K562 (cell line): ENCODE results near the gene OSBPL3. TPM values are rescaled to one million over a fixed set of nuclear protein-coding genes. Genes with fewer than 3 reads are reported as not detected.

Source experiments
- ATAC-seq: fragments of 200-7000 bp; cut with Tn5 transposase; 3 replicates; pipeline ENCODE4 v1.9.1; 2020; ENCODE audit warnings: moderate library complexity
- BruUV-seq: library from RNA; stranded (reverse); fragments of 400-500 nt; replicated peaks from 2 replicates; lab custom pipeline; 2021; lab: Mats Ljungman, UMichigan
- CTCF ChIA-PET: fragments of 300-600 bp; formaldehyde crosslinking; extraction: SDS; loops from one replicate; lab custom pipeline; 2021; ENCODE audit warnings: low intra/inter-chr PET ratio; lab: Yijun Ruan, JAX
- POLR2A ChIA-PET: fragments of 300-600, 350-650 bp; sonication (Branson Sonifier 250); formaldehyde crosslinking; extraction: SDS; loops from one replicate; lab custom pipeline; 2021; ENCODE audit warnings: antibody characterized with exemption, inconsistent platforms; lab: Yijun Ruan, JAX
- DNase-seq, 4 experiments: peaks; one replicate each; pipeline versions ENCODE4 v3.0.0 to v3.0.0-alpha.2; 2011 to 2018; ENCODE audit warnings: low spot score in 3 of 4, mixed read lengths in 3 of 4; ENCODE audit errors: extremely low read depth in 1 of 4
- FAIRE-seq: peaks from 2 replicates; lab custom pipeline; 2011; peaks lifted over from hg19 to GRCh38; lab: Jason Lieb, UNC
- H2AFZ ChIP-seq: 2 replicates; pipeline ENCODE4 v1.6.0; 2011; ENCODE audit warnings: low read depth, low read length, control low read depth, inconsistent platforms
- H3K27ac ChIP-seq: fragments of 200-600 bp; 3 replicates; pipeline ENCODE4 v1.8.0; 2011; ENCODE audit warnings: low read depth, mild to moderate bottlenecking, control low read depth, inconsistent platforms, low read length, moderate library complexity, mixed read lengths; ENCODE audit errors: extremely low read depth
- H3K27me3 ChIP-seq, 2 experiments: fragments of 300-600 bp in 1 of 2; 2 replicates in 1 of 2; 3 replicates in 1 of 2; pipeline versions ENCODE4 v1.6.0 to v1.8.0; 2011; ENCODE audit warnings: inconsistent platforms in 2 of 2, low read length in 2 of 2, mild to moderate bottlenecking in 1 of 2, mixed read lengths in 1 of 2, moderate library complexity in 1 of 2; ENCODE audit not compliant: control insufficient read depth in 2 of 2, insufficient read depth in 2 of 2
- H3K36me3 ChIP-seq: fragments of 300-600 bp; 3 replicates; pipeline ENCODE4 v1.8.0; 2011; ENCODE audit warnings: mild to moderate bottlenecking, low read length, inconsistent platforms; ENCODE audit not compliant: control insufficient read depth, insufficient read depth
- H3K4me1 ChIP-seq, 2 experiments: fragments of 200-600 bp in 1 of 2; replicated peaks in 1 of 2; 2 replicates in 1 of 2; 3 replicates in 1 of 2; pipeline versions ENCODE4 v1.5.1 to v1.8.0; 2011; ENCODE audit warnings: inconsistent platforms in 2 of 2, low read length in 2 of 2, mild to moderate bottlenecking in 1 of 2, mixed read lengths in 1 of 2, moderate library complexity in 1 of 2; ENCODE audit not compliant: control insufficient read depth in 2 of 2, insufficient read depth in 2 of 2
- H3K4me2 ChIP-seq: 2 replicates; pipeline ENCODE4 v1.6.1; 2011; ENCODE audit warnings: low read length, control low read depth, inconsistent platforms, mixed read lengths; ENCODE audit not compliant: insufficient read depth
- H3K4me3 ChIP-seq: fragments of 200-600 bp; sonication (generic), shearing (Covaris generic); 2 replicates; pipeline ENCODE4 v1.5.1; 2016; ENCODE audit warnings: control low read depth, inconsistent platforms
- H3K79me2 ChIP-seq: fragments of 200-600 bp; 3 replicates; pipeline ENCODE4 v1.8.0; 2011; ENCODE audit warnings: low read length, inconsistent platforms; ENCODE audit not compliant: control insufficient read depth, insufficient read depth
- H3K9ac ChIP-seq, 2 experiments: 2 replicates each; pipeline versions ENCODE4 v1.6.0 to v1.6.1; 2011; ENCODE audit warnings: low read depth in 2 of 2, low read length in 2 of 2, control low read depth in 1 of 2, inconsistent platforms in 1 of 2, mild to moderate bottlenecking in 1 of 2, mixed read lengths in 1 of 2; ENCODE audit not compliant: insufficient read depth in 1 of 2
- H3K9me1 ChIP-seq: one replicate; pipeline ENCODE4 v1.6.0; 2011; ENCODE audit warnings: inconsistent platforms, mild to moderate bottlenecking, low read length, moderate library complexity; ENCODE audit not compliant: control insufficient read depth, insufficient read depth
- H3K9me3 ChIP-seq: replicated peaks from 2 replicates; pipeline ENCODE4 v1.5.1; 2011; ENCODE audit warnings: low read depth, low read length, inconsistent platforms; ENCODE audit not compliant: control insufficient read depth, insufficient read depth
- H4K20me1 ChIP-seq: replicated peaks from 2 replicates; pipeline ENCODE4 v1.6.1; 2011; ENCODE audit warnings: low read length, inconsistent platforms, mixed read lengths; ENCODE audit not compliant: control insufficient read depth, insufficient read depth
- ARID1B ChIP-seq: fragments of 450-650 bp; IDR thresholded peaks from 2 replicates; pipeline ENCODE4 v1.6.1; 2016; ENCODE audit warnings: antibody characterized with exemption, mild to moderate bottlenecking, inconsistent platforms
- BRF1 ChIP-seq: IDR thresholded peaks from 3 replicates; pipeline ENCODE4 v1.6.1; 2011; ENCODE audit warnings: borderline replicate concordance, mild to moderate bottlenecking; ENCODE audit not compliant: insufficient read length; ENCODE audit errors: extremely low read depth
- EHMT2 ChIP-seq: fragments of 450-650 bp; IDR thresholded peaks from 2 replicates; pipeline ENCODE4 v1.6.1; 2018; ENCODE audit warnings: antibody characterized with exemption
- HMGN3 ChIP-seq: IDR thresholded peaks from 2 replicates; pipeline ENCODE4 v1.6.1; 2011; ENCODE audit warnings: borderline replicate concordance, low read depth, mild to moderate bottlenecking, mixed read lengths, low read length; ENCODE audit not compliant: insufficient read length; ENCODE audit errors: extremely low read depth
- NCOA4 ChIP-seq: fragments of 450-650 bp; IDR thresholded peaks from 2 replicates; pipeline ENCODE4 v1.6.1; 2018; ENCODE audit warnings: mild to moderate bottlenecking; ENCODE audit not compliant: partially characterized antibody
- RHOXF2B ChIP-seq: fragments of 250-450 bp; sonication (Bioruptor Pico); conservative IDR thresholded peaks from 2 replicates; pipeline ENCODE4 v1.5.1; 2021
- TCFL5 ChIP-seq: fragments of 250-450 bp; sonication (Bioruptor Pico); conservative IDR thresholded peaks from 2 replicates; pipeline ENCODE4 v1.6.1; 2021; ENCODE audit warnings: mild to moderate bottlenecking, moderate library complexity, matching md5 sums
- ZNF316 ChIP-seq: fragments of 450-650 bp; IDR thresholded peaks from 2 replicates; pipeline ENCODE4 v1.6.1; 2016
- ZNF445 ChIP-seq: fragments of 250-450 bp; sonication (Bioruptor Pico); IDR thresholded peaks from 2 replicates; pipeline ENCODE4 v1.4.0; 2020; ENCODE audit warnings: low read depth, mild to moderate bottlenecking, moderate library complexity
- ZNF449 ChIP-seq: fragments of 250-450 bp; sonication (Bioruptor Pico); IDR thresholded peaks from 2 replicates; pipeline ENCODE4 v1.8.0; 2022; ENCODE audit warnings: moderate library complexity, mild to moderate bottlenecking, inconsistent platforms
- WGBS: fragments of 100-300 bp; shearing (Covaris generic); methylation state at CpG from one replicate; pipeline ENCODE4 v1.1.6; 2016; ENCODE audit warnings: low coverage, mixed read lengths; ENCODE audit not compliant: insufficient coverage; ENCODE audit errors: missing lambda C conversion rate; 5-methylcytosine and 5-hydroxymethylcytosine counted together
- in situ Hi-C: fragments of 300-500 bp; cut with MboI; formaldehyde crosslinking; loops from 4 replicates; pipeline ENCODE4 v1.15.0; 2018; ENCODE audit warnings: inconsistent platforms, mixed read lengths
- intact Hi-C: fragments of 100-400 bp; cut with micrococcal nuclease; formaldehyde crosslinking; loops from 2 replicates; pipeline ENCODE4 v1.14.2; 2022
- polyA plus RNA-seq, 8 experiments: library from polyadenylated mRNA; depleted of rRNA in 4 of 8; stranded (reverse) in 5 of 8; unstranded in 3 of 8; fragments of >200 nt; fragmentation: Nextera tagmentation in 2 of 8; fragmentation: Illumina TruSeq in 1 of 8; extraction: Ambion mirVana in 2 of 8; extraction: Trizol in 1 of 8; gene quantifications; 2 replicates each; pipeline versions ENCODE4 v1.2.1 to v1.2.3, GENCODE V29; 2011 to 2014; ENCODE audit warnings: inconsistent platforms in 1 of 8, missing spikeins in 1 of 8
- total RNA-seq, 7 experiments: library from RNA; depleted of rRNA in 6 of 7; stranded (reverse); fragments of >200 nt in 6 of 7; fragmentation: Illumina TruSeq in 2 of 7; extraction: Trizol in 2 of 7; gene quantifications; 2 replicates each; pipeline versions ENCODE4 v1.2.1 to v1.2.3, GENCODE V29; 2011 to 2021; ENCODE audit warnings: low replicate concordance in 1 of 7

OSBPL3 gene
- total and polyA plus RNA-seq, 9 of the 15 experiments (the other 6 are each of a cell fraction or from before 2014, with no cell fraction given): 4.8 to 37.2 (median 26.5) TPM

- Histone ChIP-seq H2AFZ (no peak overlapping the region), H4K20me1 (no peaks in the 10 kb centered on the region), H3K27me3 (no peaks in the 10 kb centered on the region), H3K27ac (no peak overlapping the region), H3K4me1 (peaks cover 0 to 12% of the 10 kb centered on the region in 2 experiments; a peak in 2 of 5 replicates), H3K9me1 (no peaks in the 10 kb centered on the region), H3K4me3 (no peak overlapping the region), H3K9me3 (no peaks in the 10 kb centered on the region), H3K4me2 (no peak overlapping the region), H3K36me3 (no peaks in the 10 kb centered on the region), H3K9ac (no peak overlapping the region), H3K79me2 (no peaks in the 10 kb centered on the region)
- TF ChIP-seq HMGN3 (no peak), ZNF316 (peak; percentile 10; the same call in 1 of the 2 replicates)
- POLR2A ChIA-PET: interaction anchor here (0.7 to 1.2 kb wide), 5 partner anchors 9 to 25 kb away, joined by 3 to 4 read pairs (median 3); no protein-coding TSS in a partner anchor
- ATAC-seq: no peak
- no TSS peak for BruUV-seq
- in situ Hi-C loops: no loop called here
- CTCF ChIA-PET: no interaction called here
- FAIRE-seq: no peak
- no peak for DNase-seq
- WGBS: 68% methylated on average over 4 of the region's 4 CpGs
- intact Hi-C loops: no loop called here
Measured at GRCh38 chr7:24877790-24878311, 102.1 kb downstream of the OSBPL3 start.

- no peak overlapping the region for H2AFZ ChIP-seq
- ChIA-PET POLR2A (no interaction called here), CTCF (no interaction called here)
- intact Hi-C loops: no loop called here
- WGBS: 84% methylated on average over 6 of the region's 6 CpGs
- ATAC-seq: no peak
- DNase-seq: no peak
- no TSS peak for BruUV-seq
- peaks cover 20% of the 10 kb centered on the region; the same call in 2 of the 3 replicates for H3K36me3 ChIP-seq
- no peak overlapping the region for H3K27ac ChIP-seq
- H4K20me1 ChIP-seq: no peaks in the 10 kb centered on the region
- H3K27me3 ChIP-seq: no peaks in the 10 kb centered on the region
- in situ Hi-C loops: no loop called here
- TF ChIP-seq ZNF449 (CRISPR knock-in tag) (no peak), ZNF445 (CRISPR knock-in tag) (no peak), ARID1B (no peak), NCOA4 (no peak), EHMT2 (no peak), BRF1 (no peak), RHOXF2B (no peak), TCFL5 (CRISPR knock-in tag) (no peak)
- no peak for FAIRE-seq
- H3K79me2 ChIP-seq: no peaks in the 10 kb centered on the region
- H3K4me1 ChIP-seq: peaks cover 0 to 9% of the 10 kb centered on the region in 2 experiments; a peak in 2 of 5 replicates
- no peak overlapping the region for H3K9ac ChIP-seq
- no peaks in the 10 kb centered on the region for H3K9me1 ChIP-seq
- H3K4me3 ChIP-seq: no peak overlapping the region
- no peak overlapping the region for H3K4me2 ChIP-seq
- no peaks in the 10 kb centered on the region for H3K9me3 ChIP-seq
Measured at GRCh38 chr7:24874791-24875190, 105.2 kb downstream of the OSBPL3 start.
